Measurements from ENCODE around the gene DARS2. TPM values are rescaled to one million over a fixed set of nuclear protein-coding genes. Genes with fewer than 3 reads are reported as not detected.

Gene DARS2, protein sequence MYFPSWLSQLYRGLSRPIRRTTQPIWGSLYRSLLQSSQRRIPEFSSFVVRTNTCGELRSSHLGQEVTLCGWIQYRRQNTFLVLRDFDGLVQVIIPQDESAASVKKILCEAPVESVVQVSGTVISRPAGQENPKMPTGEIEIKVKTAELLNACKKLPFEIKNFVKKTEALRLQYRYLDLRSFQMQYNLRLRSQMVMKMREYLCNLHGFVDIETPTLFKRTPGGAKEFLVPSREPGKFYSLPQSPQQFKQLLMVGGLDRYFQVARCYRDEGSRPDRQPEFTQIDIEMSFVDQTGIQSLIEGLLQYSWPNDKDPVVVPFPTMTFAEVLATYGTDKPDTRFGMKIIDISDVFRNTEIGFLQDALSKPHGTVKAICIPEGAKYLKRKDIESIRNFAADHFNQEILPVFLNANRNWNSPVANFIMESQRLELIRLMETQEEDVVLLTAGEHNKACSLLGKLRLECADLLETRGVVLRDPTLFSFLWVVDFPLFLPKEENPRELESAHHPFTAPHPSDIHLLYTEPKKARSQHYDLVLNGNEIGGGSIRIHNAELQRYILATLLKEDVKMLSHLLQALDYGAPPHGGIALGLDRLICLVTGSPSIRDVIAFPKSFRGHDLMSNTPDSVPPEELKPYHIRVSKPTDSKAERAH
- total RNA-seq: 15.6 and 17.4 TPM in 2 replicates

DNA sequence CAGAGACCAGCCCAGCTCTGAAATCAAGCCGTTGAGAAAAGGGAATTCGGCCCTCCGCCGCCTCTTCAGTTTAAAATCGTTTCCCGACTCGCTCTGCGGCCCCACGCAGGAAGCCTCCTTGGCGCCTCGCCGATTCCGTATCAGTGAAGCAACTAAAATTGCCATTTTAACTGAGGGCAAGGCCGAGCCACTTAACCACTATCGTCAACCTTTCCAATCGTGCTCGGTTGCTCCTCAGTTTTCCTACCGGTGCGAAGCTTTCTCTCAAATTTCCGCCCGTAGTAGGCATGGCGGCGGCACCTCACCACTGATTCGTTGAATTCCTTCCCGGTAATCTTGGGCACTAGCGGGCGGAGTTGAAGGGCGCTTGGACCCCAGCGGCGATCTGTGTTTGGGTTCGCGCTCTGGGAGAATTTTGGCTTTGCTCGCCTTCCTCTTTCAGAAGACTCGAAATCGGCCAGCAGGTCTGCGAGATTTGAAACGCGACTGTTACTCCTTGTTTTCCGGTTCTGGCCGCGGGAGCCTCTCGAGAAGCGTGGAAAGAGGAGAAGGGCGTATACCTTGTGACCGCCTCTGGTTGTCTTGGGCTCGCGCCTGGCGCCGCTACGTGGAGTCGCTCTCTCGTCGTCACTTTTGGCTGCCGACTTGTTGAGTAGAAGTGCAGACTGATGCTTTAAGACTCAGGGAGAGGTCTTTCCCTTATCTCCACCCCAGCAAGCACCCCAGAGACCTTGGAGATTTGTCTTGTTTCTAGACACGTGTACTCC lies at the start of gene DARS2, which contains the start of gene CENPL:
TSS of gene DARS2 (plus strand) at position 359 of the 767 bp plus-strand sequence. CDS start 557 bp downstream, outside the sequence.
TSS of gene CENPL (minus strand) at position 569 of the 767 bp plus-strand sequence. CDS start 13,584 bp downstream, outside the sequence.
- Histone ChIP-seq H3K4me2 (ENCODE audit: insufficient read depth, low read length) (peak within 1 kb of the TSS; percentile 95), H3K27ac (ENCODE audit: low read depth, low read length) (peak within 1 kb of the TSS; percentile 94), H2AFZ (ENCODE audit: low read length) (peak within 1 kb of the TSS; percentile 97), H3K4me1 (ENCODE audit: insufficient read depth, low read length) (peaks cover 13% of the 10 kb centered on the region), H3K36me3 (ENCODE audit: insufficient read depth, low read length) (no peaks in the 10 kb centered on the region), H3K9me3 (ENCODE audit: low read depth, low read length) (no peaks in the 10 kb centered on the region), H3K27me3 (ENCODE audit: insufficient read depth, low read length) (no peaks in the 10 kb centered on the region), H4K20me1 (ENCODE audit: insufficient read depth, low read length) (no peaks in the 10 kb centered on the region), H3K4me3 (ENCODE audit: insufficient read depth, low read length) (peak within 1 kb of the TSS; percentile 91), H3K79me2 (ENCODE audit: insufficient read depth, low read length) (peaks cover 45% of the 10 kb centered on the region)
- DNase-seq (ENCODE audit: insufficient read length, low spot score, missing footprints): peak; percentile 94
- TF ChIP-seq, protein P1, sequence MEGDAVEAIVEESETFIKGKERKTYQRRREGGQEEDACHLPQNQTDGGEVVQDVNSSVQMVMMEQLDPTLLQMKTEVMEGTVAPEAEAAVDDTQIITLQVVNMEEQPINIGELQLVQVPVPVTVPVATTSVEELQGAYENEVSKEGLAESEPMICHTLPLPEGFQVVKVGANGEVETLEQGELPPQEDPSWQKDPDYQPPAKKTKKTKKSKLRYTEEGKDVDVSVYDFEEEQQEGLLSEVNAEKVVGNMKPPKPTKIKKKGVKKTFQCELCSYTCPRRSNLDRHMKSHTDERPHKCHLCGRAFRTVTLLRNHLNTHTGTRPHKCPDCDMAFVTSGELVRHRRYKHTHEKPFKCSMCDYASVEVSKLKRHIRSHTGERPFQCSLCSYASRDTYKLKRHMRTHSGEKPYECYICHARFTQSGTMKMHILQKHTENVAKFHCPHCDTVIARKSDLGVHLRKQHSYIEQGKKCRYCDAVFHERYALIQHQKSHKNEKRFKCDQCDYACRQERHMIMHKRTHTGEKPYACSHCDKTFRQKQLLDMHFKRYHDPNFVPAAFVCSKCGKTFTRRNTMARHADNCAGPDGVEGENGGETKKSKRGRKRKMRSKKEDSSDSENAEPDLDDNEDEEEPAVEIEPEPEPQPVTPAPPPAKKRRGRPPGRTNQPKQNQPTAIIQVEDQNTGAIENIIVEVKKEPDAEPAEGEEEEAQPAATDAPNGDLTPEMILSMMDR (IDR thresholded peaks at IDR 0.05; ENCODE audit: extremely low read depth, low read depth, low read length): no peak

GRCh38 chr1:173775578-173776226 lies 48.8 kb upstream of the DARS2 start:
- no peak overlapping the region for H2AFZ ChIP-seq (ENCODE audit: low read length)
- H4K20me1 ChIP-seq (ENCODE audit: insufficient read depth, low read length): no peaks in the 10 kb centered on the region
- no peaks in the 10 kb centered on the region for H3K9me3 ChIP-seq (ENCODE audit: low read depth, low read length)
- no peak overlapping the region for H3K27ac ChIP-seq (ENCODE audit: low read depth, low read length)
- TF ChIP-seq, protein P1 (IDR thresholded peaks at IDR 0.05; ENCODE audit: extremely low read depth, low read depth, low read length): no peak
- no peaks in the 10 kb centered on the region for H3K27me3 ChIP-seq (ENCODE audit: insufficient read depth, low read length)
- no peak for DNase-seq (ENCODE audit: insufficient read length, low spot score, missing footprints)
- peaks cover 6% of the 10 kb centered on the region for H3K79me2 ChIP-seq (ENCODE audit: insufficient read depth, low read length)
- peaks cover 34% of the 10 kb centered on the region for H3K36me3 ChIP-seq (ENCODE audit: insufficient read depth, low read length)
- H3K4me1 ChIP-seq (ENCODE audit: insufficient read depth, low read length): no peaks in the 10 kb centered on the region
- no peak overlapping the region for H3K4me3 ChIP-seq (ENCODE audit: insufficient read depth, low read length)
- H3K4me2 ChIP-seq (ENCODE audit: insufficient read depth, low read length): no peak overlapping the region

GRCh38 chr1:173779936-173780335 lies 44.5 kb upstream of the DARS2 start:
- no peaks in the 10 kb centered on the region for H4K20me1 ChIP-seq (ENCODE audit: insufficient read depth, low read length)
- H2AFZ ChIP-seq (ENCODE audit: low read length): no peak overlapping the region
- TF ChIP-seq, protein P1 (IDR thresholded peaks at IDR 0.05; ENCODE audit: extremely low read depth, low read depth, low read length): no peak
- peaks cover 6% of the 10 kb centered on the region for H3K79me2 ChIP-seq (ENCODE audit: insufficient read depth, low read length)
- H3K27me3 ChIP-seq (ENCODE audit: insufficient read depth, low read length): no peaks in the 10 kb centered on the region
- peaks cover 37% of the 10 kb centered on the region for H3K36me3 ChIP-seq (ENCODE audit: insufficient read depth, low read length)
- no peak overlapping the region for H3K27ac ChIP-seq (ENCODE audit: low read depth, low read length)
- no peaks in the 10 kb centered on the region for H3K4me1 ChIP-seq (ENCODE audit: insufficient read depth, low read length)
- no peak overlapping the region for H3K4me3 ChIP-seq (ENCODE audit: insufficient read depth, low read length)
- H3K9me3 ChIP-seq (ENCODE audit: low read depth, low read length): no peaks in the 10 kb centered on the region
- no peak for DNase-seq (ENCODE audit: insufficient read length, low spot score, missing footprints)
- H3K4me2 ChIP-seq (ENCODE audit: insufficient read depth, low read length): no peak overlapping the region

Data from osteoblast (primary cell).